Upper lobe of left lung (tissue), 4 donors: Measurements from ENCODE around the gene ATP10B.

ENCODE experiments used
- POLR2A ChIP-seq, 4 donors: fragments of 450-650 bp; IDR thresholded peaks; one replicate each; pipeline ENCODE4 v1.5.1; 2016 to 2017; ENCODE audit warnings: antibody characterized with exemption in 4 of 4, mild to moderate bottlenecking in 2 of 4
- TF ChIP-seq, protein P1 (sequence below), 6 experiments: fragments of 450-650 bp in 4 of 6; fragments of 200-600 bp in 2 of 6; sonication (generic) in 2 of 6; IDR thresholded peaks; one replicate each; pipeline ENCODE4 v1.5.1; 2016 to 2019; ENCODE audit warnings: antibody characterized with exemption in 6 of 6

GRCh38 chr5:160627921-160628618 is 223.9 kb downstream of the ATP10B start:
- no peak for TF ChIP-seq POLR2A (IDR thresholded peaks at IDR 0.05)
- TF ChIP-seq, protein P1, sequence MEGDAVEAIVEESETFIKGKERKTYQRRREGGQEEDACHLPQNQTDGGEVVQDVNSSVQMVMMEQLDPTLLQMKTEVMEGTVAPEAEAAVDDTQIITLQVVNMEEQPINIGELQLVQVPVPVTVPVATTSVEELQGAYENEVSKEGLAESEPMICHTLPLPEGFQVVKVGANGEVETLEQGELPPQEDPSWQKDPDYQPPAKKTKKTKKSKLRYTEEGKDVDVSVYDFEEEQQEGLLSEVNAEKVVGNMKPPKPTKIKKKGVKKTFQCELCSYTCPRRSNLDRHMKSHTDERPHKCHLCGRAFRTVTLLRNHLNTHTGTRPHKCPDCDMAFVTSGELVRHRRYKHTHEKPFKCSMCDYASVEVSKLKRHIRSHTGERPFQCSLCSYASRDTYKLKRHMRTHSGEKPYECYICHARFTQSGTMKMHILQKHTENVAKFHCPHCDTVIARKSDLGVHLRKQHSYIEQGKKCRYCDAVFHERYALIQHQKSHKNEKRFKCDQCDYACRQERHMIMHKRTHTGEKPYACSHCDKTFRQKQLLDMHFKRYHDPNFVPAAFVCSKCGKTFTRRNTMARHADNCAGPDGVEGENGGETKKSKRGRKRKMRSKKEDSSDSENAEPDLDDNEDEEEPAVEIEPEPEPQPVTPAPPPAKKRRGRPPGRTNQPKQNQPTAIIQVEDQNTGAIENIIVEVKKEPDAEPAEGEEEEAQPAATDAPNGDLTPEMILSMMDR (IDR thresholded peaks at IDR 0.05) = no peak
